Hepatocyte (in vitro differentiated cells): Measurements from ENCODE around the gene P3H3.

Source experiments
- EZH2 ChIP-seq: fragments of 200-600 bp; sonication (generic); IDR thresholded peaks from 2 replicates; pipeline ENCODE4 v1.6.1; 2016; ENCODE audit warnings: antibody characterized with exemption, mild to moderate bottlenecking, borderline replicate concordance
- EZH2phosphoT487 ChIP-seq: fragments of 200-600 bp; sonication (generic); IDR thresholded peaks from one replicate; pipeline ENCODE4 v1.6.1; 2018; ENCODE audit warnings: antibody characterized with exemption, mild to moderate bottlenecking, low read depth, moderate library complexity; ENCODE audit not compliant: unreplicated experiment, severe bottlenecking
- TF ChIP-seq, protein P1 (sequence below): fragments of 200-600 bp; sonication (generic); IDR thresholded peaks from 2 replicates; pipeline ENCODE4 v1.5.1; 2016; ENCODE audit warnings: antibody characterized with exemption, mild to moderate bottlenecking; ENCODE audit not compliant: poor library complexity

DNA sequence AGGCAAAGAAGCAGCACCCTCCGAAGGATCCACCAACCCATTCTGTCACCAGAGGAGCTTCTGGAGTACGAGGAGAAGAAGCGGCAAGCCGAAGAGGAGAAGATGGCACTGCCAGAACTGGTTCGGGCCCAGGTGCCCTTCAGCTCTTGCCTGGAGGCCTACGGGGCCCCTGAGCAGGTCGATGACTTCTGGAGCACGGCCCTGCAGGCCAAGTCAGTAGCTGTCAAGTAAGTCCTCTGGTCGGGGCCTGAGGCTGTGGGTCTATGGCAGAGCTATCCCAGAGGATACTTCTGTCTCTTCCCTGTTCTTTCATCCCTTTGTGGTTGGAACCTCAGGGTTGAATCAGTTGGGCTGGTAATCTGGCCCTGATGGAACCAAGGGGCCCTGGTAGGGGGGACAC lies 33.2 kb downstream of the P3H3 start:
- TF ChIP-seq, protein P1, sequence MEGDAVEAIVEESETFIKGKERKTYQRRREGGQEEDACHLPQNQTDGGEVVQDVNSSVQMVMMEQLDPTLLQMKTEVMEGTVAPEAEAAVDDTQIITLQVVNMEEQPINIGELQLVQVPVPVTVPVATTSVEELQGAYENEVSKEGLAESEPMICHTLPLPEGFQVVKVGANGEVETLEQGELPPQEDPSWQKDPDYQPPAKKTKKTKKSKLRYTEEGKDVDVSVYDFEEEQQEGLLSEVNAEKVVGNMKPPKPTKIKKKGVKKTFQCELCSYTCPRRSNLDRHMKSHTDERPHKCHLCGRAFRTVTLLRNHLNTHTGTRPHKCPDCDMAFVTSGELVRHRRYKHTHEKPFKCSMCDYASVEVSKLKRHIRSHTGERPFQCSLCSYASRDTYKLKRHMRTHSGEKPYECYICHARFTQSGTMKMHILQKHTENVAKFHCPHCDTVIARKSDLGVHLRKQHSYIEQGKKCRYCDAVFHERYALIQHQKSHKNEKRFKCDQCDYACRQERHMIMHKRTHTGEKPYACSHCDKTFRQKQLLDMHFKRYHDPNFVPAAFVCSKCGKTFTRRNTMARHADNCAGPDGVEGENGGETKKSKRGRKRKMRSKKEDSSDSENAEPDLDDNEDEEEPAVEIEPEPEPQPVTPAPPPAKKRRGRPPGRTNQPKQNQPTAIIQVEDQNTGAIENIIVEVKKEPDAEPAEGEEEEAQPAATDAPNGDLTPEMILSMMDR, result no peak
- TF ChIP-seq EZH2 (no peak), EZH2phosphoT487 (no peak)
